GM23338 (cell line): ENCODE results near the gene MAST3. TPM values are rescaled to one million over a fixed set of nuclear protein-coding genes. Genes with fewer than 3 reads are reported as not detected.

ENCODE experiments used
- ATAC-seq: fragments of 200-7000 bp; cut with Tn5 transposase; 3 replicates; pipeline ENCODE4 v1.9.1; 2020
- DNase-seq: peaks from one replicate; pipeline ENCODE4 v3.0.0-alpha.2; 2015; ENCODE audit warnings: low spot score
- H2AFZ ChIP-seq: fragments of 200-600 bp; sonication (generic); 2 replicates; pipeline ENCODE4 v1.8.0; 2016; ENCODE audit warnings: antibody characterized with exemption, mild to moderate bottlenecking, moderate library complexity
- H3F3A ChIP-seq: fragments of 200-600 bp; sonication (generic); replicated peaks from 2 replicates; pipeline ENCODE4 v1.8.0; 2017; ENCODE audit warnings: antibody characterized with exemption, mixed run types, low read depth
- H3K27ac ChIP-seq: fragments of 200-600 bp; sonication (generic); 2 replicates; pipeline ENCODE4 v1.6.1; 2016; ENCODE audit warnings: low read depth
- H3K27me3 ChIP-seq: fragments of 200-600 bp; sonication (generic); 2 replicates; pipeline ENCODE4 v1.8.0; 2016; ENCODE audit warnings: mild to moderate bottlenecking, mixed run types, moderate library complexity; ENCODE audit not compliant: insufficient read depth
- H3K36me3 ChIP-seq: fragments of 200-600 bp; sonication (generic); 2 replicates; pipeline ENCODE4 v1.8.0; 2016; ENCODE audit warnings: mild to moderate bottlenecking; ENCODE audit not compliant: insufficient read depth
- H3K4me1 ChIP-seq: fragments of 200-600 bp; sonication (generic); 2 replicates; pipeline ENCODE4 v1.8.0; 2016; ENCODE audit warnings: mild to moderate bottlenecking, moderate library complexity; ENCODE audit not compliant: insufficient read depth
- H3K4me2 ChIP-seq: fragments of 200-600 bp; sonication (generic); 2 replicates; pipeline ENCODE4 v1.7.1; 2017; ENCODE audit warnings: mixed run types
- H3K4me3 ChIP-seq: fragments of 200-600 bp; sonication (generic); 2 replicates; pipeline ENCODE4 v1.6.1; 2016; ENCODE audit warnings: mixed run types
- H3K79me2 ChIP-seq: fragments of 200-600 bp; sonication (generic); replicated peaks from 2 replicates; pipeline ENCODE4 v1.8.0; 2017; ENCODE audit warnings: mild to moderate bottlenecking; ENCODE audit not compliant: insufficient read depth
- H3K9me2 ChIP-seq: fragments of 200-600 bp; sonication (generic); 2 replicates; pipeline ENCODE4 v1.8.0; 2017; ENCODE audit not compliant: insufficient read depth
- H4K20me1 ChIP-seq: fragments of 200-600 bp; sonication (generic); replicated peaks from 2 replicates; pipeline ENCODE4 v1.8.0; 2017; ENCODE audit warnings: mild to moderate bottlenecking; ENCODE audit not compliant: insufficient read depth
- H3K27ac Mint-ChIP-seq: 2 replicates; pipeline ENCODE4 v1.8.0; 2020; ENCODE audit warnings: inconsistent platforms, mild to moderate bottlenecking, moderate library complexity, mixed read lengths
- H3K27me3 Mint-ChIP-seq: 3 replicates; pipeline ENCODE4 v1.8.0; 2022; ENCODE audit warnings: low read depth, mild to moderate bottlenecking, moderate library complexity, mixed read lengths, inconsistent platforms; ENCODE audit not compliant: insufficient read depth, poor library complexity
- H3K36me3 Mint-ChIP-seq: 3 replicates; pipeline ENCODE4 v1.8.0; 2021; ENCODE audit warnings: low read depth, mild to moderate bottlenecking, inconsistent platforms, moderate library complexity, mixed read lengths
- H3K4me1 Mint-ChIP-seq: 3 replicates; pipeline ENCODE4 v1.8.0; 2020; ENCODE audit warnings: mild to moderate bottlenecking, inconsistent platforms, mixed read lengths
- H3K4me3 Mint-ChIP-seq: 3 replicates; pipeline ENCODE4 v1.8.0; 2021; ENCODE audit warnings: moderate library complexity, mild to moderate bottlenecking, inconsistent platforms, mixed read lengths
- H3K9me3 Mint-ChIP-seq: 3 replicates; pipeline ENCODE4 v1.8.0; 2020; ENCODE audit warnings: moderate library complexity, mild to moderate bottlenecking, inconsistent platforms, mixed read lengths
- CREB1 ChIP-seq: fragments of 250-450 bp; sonication (Bioruptor Pico); IDR thresholded peaks from 2 replicates; pipeline ENCODE4 v1.5.0; 2020; ENCODE audit warnings: low read depth, mild to moderate bottlenecking, moderate library complexity
- CTCF ChIP-seq, 2 experiments: fragments of 200-600 bp in 1 of 2; sonication (generic) in 1 of 2; conservative IDR thresholded peaks; 2 replicates each; pipeline versions ENCODE4 v1.5.1 to v1.6.1; 2016 to 2017; ENCODE audit warnings: antibody characterized with exemption in 2 of 2, low read depth in 2 of 2, mild to moderate bottlenecking in 2 of 2, moderate library complexity in 1 of 2
- ETS1 ChIP-seq: IDR thresholded peaks from 2 replicates; pipeline ENCODE4 v1.6.1; 2016; ENCODE audit warnings: antibody characterized with exemption
- EZH2 ChIP-seq: fragments of 200-600 bp; sonication (generic); IDR thresholded peaks from one replicate; pipeline ENCODE4 v1.8.0; 2017; ENCODE audit warnings: antibody characterized with exemption, mild to moderate bottlenecking, low read depth; ENCODE audit not compliant: unreplicated experiment
- JUNB ChIP-seq: IDR thresholded peaks from one replicate; pipeline ENCODE4 v1.6.1; 2016; ENCODE audit warnings: antibody characterized with exemption; ENCODE audit not compliant: unreplicated experiment
- NANOG ChIP-seq: IDR thresholded peaks from 2 replicates; pipeline ENCODE4 v1.6.1; 2016; ENCODE audit warnings: antibody characterized with exemption, borderline replicate concordance
- POLR2AphosphoS5 ChIP-seq: IDR thresholded peaks from 2 replicates; pipeline ENCODE4 v1.6.1; 2016; ENCODE audit warnings: antibody characterized with exemption, low read depth
- STAT1 ChIP-seq: IDR thresholded peaks from one replicate; pipeline ENCODE4 v1.6.1; 2016; ENCODE audit warnings: antibody characterized with exemption; ENCODE audit not compliant: unreplicated experiment
- ZNF114 ChIP-seq: fragments of 250-450 bp; sonication (Bioruptor Pico); IDR thresholded peaks from 2 replicates; pipeline ENCODE4 v1.5.0; 2020; ENCODE audit warnings: mild to moderate bottlenecking, moderate library complexity
- ZNF331 ChIP-seq: fragments of 250-450 bp; sonication (Bioruptor Pico); IDR thresholded peaks from 2 replicates; pipeline ENCODE4 v1.5.0; 2020; ENCODE audit warnings: low read depth, mild to moderate bottlenecking, moderate library complexity
- polyA plus RNA-seq: library from polyadenylated mRNA; unstranded; fragments of >200 nt; fragmentation: Nextera tagmentation; extraction: Ambion mirVana; gene quantifications from 2 replicates; pipeline ENCODE4 v1.2.1, GENCODE V29; 2016
- total RNA-seq: library from RNA; depleted of rRNA; stranded (reverse); fragments of >200 nt; shearing (Covaris generic); gene quantifications from 2 replicates; pipeline ENCODE4 v1.2.3, GENCODE V29; 2014
- TF ChIP-seq, protein P1 (sequence below): fragments of 250-450 bp; sonication (Bioruptor Pico); IDR thresholded peaks from 2 replicates; pipeline ENCODE4 v1.5.0; 2020; ENCODE audit warnings: mild to moderate bottlenecking, moderate library complexity

Gene MAST3
- total and polyA plus RNA-seq, 2 experiments from 2014 or later = 5.6 to 8.8 TPM

- Mint-ChIP-seq H3K27ac (no peak overlapping the region), H3K4me1 (peaks cover 15% of the 10 kb centered on the region), H3K36me3 (no peaks in the 10 kb centered on the region)
These were observed 5.5 kb downstream of the MAST3 start for GRCh38 chr19:18102916-18103542.

More at GRCh38 chr19:18102916-18103542, 5.5 kb downstream of the MAST3 start:
- H3K4me1 ChIP-seq = peaks cover 7% of the 10 kb centered on the region; the same call in 1 of the 2 replicates
- no peaks in the 10 kb centered on the region for H4K20me1 ChIP-seq
- peaks cover 15% of the 10 kb centered on the region; the same call in 1 of the 2 replicates for H3K27me3 ChIP-seq
- DNase-seq (no peak), ATAC-seq (no peak)
- no peaks in the 10 kb centered on the region for H3K36me3 ChIP-seq
- H3F3A ChIP-seq = peaks cover 8% of the 10 kb centered on the region; the same call in 1 of the 2 replicates
- H3K79me2 ChIP-seq = no peaks in the 10 kb centered on the region
- Mint-ChIP-seq H3K9me3 (no peaks in the 10 kb centered on the region), H3K27me3 (peaks cover 19% of the 10 kb centered on the region), H3K4me3 (no peak overlapping the region)
- no peak overlapping the region for H3K27ac ChIP-seq
- H3K4me3 ChIP-seq = no peak overlapping the region
- no peaks in the 10 kb centered on the region for H3K9me2 ChIP-seq
- no peak overlapping the region for H3K4me2 ChIP-seq
- TF ChIP-seq STAT1 (no peak), NANOG (no peak), ZNF114 (CRISPR knock-in tag) (no peak), CREB1 (CRISPR knock-in tag) (no peak), ZNF331 (CRISPR knock-in tag) (no peak), JUNB (no peak), EZH2 (no peak), POLR2AphosphoS5 (no peak), ETS1 (no peak), CTCF (conservative IDR thresholded peaks at IDR 0.05; ENCODE audit: low read depth in 2 of 2) (no peak)
- TF ChIP-seq, protein P1, sequence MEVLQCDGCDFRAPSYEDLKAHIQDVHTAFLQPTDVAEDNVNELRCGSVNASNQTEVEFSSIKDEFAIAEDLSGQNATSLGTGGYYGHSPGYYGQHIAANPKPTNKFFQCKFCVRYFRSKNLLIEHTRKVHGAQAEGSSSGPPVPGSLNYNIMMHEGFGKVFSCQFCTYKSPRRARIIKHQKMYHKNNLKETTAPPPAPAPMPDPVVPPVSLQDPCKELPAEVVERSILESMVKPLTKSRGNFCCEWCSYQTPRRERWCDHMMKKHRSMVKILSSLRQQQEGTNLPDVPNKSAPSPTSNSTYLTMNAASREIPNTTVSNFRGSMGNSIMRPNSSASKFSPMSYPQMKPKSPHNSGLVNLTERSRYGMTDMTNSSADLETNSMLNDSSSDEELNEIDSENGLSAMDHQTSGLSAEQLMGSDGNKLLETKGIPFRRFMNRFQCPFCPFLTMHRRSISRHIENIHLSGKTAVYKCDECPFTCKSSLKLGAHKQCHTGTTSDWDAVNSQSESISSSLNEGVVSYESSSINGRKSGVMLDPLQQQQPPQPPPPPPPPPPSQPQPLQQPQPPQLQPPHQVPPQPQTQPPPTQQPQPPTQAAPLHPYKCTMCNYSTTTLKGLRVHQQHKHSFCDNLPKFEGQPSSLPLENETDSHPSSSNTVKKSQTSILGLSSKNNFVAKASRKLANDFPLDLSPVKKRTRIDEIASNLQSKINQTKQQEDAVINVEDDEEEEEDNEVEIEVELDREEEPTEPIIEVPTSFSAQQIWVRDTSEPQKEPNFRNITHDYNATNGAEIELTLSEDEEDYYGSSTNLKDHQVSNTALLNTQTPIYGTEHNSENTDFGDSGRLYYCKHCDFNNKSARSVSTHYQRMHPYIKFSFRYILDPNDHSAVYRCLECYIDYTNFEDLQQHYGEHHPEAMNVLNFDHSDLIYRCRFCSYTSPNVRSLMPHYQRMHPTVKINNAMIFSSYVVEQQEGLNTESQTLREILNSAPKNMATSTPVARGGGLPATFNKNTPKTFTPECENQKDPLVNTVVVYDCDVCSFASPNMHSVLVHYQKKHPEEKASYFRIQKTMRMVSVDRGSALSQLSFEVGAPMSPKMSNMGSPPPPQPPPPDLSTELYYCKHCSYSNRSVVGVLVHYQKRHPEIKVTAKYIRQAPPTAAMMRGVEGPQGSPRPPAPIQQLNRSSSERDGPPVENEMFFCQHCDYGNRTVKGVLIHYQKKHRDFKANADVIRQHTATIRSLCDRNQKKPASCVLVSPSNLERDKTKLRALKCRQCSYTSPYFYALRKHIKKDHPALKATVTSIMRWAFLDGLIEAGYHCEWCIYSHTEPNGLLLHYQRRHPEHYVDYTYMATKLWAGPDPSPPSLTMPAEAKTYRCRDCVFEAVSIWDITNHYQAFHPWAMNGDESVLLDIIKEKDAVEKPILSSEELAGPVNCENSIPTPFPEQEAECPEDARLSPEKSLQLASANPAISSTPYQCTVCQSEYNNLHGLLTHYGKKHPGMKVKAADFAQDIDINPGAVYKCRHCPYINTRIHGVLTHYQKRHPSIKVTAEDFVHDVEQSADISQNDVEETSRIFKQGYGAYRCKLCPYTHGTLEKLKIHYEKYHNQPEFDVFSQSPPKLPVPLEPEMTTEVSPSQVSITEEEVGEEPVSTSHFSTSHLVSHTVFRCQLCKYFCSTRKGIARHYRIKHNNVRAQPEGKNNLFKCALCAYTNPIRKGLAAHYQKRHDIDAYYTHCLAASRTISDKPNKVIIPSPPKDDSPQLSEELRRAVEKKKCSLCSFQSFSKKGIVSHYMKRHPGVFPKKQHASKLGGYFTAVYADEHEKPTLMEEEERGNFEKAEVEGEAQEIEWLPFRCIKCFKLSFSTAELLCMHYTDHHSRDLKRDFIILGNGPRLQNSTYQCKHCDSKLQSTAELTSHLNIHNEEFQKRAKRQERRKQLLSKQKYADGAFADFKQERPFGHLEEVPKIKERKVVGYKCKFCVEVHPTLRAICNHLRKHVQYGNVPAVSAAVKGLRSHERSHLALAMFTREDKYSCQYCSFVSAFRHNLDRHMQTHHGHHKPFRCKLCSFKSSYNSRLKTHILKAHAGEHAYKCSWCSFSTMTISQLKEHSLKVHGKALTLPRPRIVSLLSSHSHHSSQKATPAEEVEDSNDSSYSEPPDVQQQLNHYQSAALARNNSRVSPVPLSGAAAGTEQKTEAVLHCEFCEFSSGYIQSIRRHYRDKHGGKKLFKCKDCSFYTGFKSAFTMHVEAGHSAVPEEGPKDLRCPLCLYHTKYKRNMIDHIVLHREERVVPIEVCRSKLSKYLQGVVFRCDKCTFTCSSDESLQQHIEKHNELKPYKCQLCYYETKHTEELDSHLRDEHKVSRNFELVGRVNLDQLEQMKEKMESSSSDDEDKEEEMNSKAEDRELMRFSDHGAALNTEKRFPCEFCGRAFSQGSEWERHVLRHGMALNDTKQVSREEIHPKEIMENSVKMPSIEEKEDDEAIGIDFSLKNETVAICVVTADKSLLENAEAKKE (CRISPR knock-in tag) = no peak
- H2AFZ ChIP-seq = no peak overlapping the region
